Body of pancreas (tissue), 4 donors: Measurements from ENCODE around the gene TRAPPC6A.

Experiments used
- CTCF ChIP-seq, 7 experiments: fragments of 450-650 bp in 4 of 7; fragments of 200-600 bp in 3 of 7; sonication (generic) in 3 of 7; IDR thresholded peaks; one replicate each; pipeline ENCODE4 v1.5.1; 2016 to 2019; ENCODE audit warnings: antibody characterized with exemption in 7 of 7
- POLR2A ChIP-seq, 3 donors: fragments of 450-650 bp; IDR thresholded peaks; one replicate each; pipeline ENCODE4 v1.6.1; 2016; ENCODE audit warnings: antibody characterized with exemption in 3 of 3, mild to moderate bottlenecking in 2 of 3

DNA sequence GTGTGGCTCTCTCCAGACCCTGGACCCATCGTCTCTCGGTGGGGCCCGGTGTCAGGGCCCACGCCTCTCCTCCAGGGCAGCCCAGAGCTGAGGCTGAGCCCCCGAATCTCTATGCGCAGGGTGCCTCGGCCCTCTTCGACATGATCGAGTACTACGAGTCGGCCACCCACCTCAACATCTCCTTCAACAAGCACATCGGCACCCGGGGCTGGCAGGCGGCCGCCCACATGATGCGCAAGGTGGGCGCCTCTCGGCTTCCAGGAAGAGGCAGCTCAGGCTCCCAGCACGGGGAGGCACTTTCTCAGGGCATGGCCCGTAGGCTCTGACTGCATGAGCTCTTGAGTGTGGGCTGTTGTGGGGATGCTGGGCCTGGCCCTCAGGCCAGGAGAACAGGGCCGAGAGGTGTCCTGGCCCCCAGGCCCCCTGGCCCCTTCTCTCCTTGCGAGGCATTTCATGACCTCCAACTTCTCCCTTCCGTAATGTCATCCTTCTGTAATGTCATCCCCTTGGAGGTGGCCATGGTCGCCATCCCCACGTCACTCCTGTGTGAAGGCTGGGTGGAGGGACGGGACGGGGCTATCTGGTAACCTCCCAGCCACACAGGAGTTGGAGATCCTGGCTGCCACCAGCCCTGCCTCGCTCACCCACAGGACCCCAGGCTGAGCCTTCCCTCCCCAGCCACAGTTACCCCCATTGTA lies 36.7 kb downstream of the TRAPPC6A start:
- no peak for TF ChIP-seq CTCF (IDR thresholded peaks at IDR 0.05)
- TF ChIP-seq POLR2A (IDR thresholded peaks at IDR 0.05) = no peak
